NCI-H446 (cell line): Measurements from ENCODE around the gene OR6K2.
"Not testable (repeated sequence)": the region's sequence is repeated elsewhere in the genome, so short reads cannot be mapped to it uniquely, and the experiment has no call there.

Source experiments
- DNase-seq, 2 experiments: peaks; one replicate each; lab custom pipeline; 2025; lab: John Stamatoyannopoulos, UW

Gene OR6K2, protein sequence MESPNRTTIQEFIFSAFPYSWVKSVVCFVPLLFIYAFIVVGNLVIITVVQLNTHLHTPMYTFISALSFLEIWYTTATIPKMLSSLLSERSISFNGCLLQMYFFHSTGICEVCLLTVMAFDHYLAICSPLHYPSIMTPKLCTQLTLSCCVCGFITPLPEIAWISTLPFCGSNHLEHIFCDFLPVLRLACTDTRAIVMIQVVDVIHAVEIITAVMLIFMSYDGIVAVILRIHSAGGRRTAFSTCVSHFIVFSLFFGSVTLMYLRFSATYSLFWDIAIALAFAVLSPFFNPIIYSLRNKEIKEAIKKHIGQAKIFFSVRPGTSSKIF

GRCh38 chr1:158700552-158700951, at the start of gene OR6K2:
TSS of gene OR6K2 (minus strand) at chr1:158700652. CDS start at chr1:158700652, 0 bp downstream.
- DNase-seq: no peak

DNA sequence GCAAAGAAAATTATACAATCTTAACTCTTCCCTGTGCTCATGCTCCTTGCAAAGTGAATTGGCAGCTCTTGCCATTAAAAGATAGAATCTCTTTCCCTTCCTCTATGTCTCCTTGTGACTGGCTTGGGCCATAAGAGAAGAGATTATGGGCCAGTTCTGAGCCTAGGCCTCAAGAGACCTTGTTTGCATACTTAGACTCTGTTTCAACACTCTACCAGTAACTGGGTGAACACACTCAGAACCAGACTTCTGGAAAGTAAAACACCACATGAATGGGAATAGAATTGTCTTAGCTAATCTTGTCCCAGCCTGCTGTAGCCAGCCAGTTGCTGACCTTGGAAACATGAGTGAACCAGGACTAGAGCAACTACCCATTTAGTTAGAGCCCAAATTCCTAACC, 35.4 kb upstream of the OR6K2 start:
- DNase-seq: no peak

DNA sequence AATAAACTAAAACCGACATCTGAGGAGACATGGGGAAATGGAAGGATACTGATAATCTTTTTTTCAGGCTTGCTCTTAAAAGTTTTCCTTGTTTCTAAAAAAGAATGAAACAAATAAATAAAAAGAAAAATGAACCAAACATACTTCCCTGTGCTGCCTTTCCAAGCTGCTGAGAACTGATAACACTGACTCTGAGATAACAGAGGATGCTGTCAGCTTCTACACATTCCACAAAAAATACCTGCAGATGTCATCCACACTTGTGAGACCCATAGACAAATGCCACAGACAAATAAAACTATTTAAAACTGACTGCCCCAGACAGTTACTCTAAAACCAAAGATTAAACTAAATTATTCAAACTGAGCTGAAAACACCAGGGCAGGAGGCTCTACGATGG, 32.1 kb upstream of the OR6K2 start:
- no peak for DNase-seq

DNA sequence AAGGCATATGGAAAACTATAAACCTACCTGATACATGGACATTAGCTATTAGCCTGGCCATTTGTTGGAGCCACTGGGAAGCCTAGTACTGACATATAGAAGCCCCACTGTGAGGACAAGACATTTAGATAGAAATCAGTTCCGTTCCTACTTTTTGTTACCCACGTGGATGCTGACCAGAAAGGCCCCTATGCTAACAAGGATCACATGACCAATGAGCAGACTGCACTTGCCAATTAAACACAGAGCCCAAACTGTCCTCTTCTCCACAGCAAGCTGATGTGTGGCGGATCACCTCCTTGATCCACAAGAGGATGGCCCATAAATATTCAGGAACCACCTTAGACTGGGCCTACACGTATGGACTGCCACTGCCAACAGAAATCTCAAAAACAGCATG, 31.3 kb upstream of the OR6K2 start:
- no peak for DNase-seq

DNA sequence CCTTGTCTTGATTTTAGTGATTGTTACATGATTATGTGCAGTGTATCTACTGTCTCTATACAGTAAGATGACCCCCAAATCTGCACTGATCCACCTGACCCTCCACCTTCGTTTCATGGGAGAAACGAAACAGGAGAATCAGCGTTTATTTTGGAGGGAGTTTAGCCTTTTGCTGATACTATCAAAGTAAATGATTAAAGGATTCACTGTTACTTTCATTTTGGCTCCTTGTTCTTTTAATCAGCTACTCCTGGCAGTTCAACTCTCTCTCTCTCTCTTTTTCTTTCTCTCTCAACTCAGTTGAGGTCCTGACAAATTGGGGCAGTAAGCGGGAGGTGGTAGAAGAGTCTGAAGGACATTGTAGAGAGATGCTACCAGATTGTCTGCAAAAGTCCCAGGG, 30.0 kb upstream of the OR6K2 start:
- no peak for DNase-seq

DNA sequence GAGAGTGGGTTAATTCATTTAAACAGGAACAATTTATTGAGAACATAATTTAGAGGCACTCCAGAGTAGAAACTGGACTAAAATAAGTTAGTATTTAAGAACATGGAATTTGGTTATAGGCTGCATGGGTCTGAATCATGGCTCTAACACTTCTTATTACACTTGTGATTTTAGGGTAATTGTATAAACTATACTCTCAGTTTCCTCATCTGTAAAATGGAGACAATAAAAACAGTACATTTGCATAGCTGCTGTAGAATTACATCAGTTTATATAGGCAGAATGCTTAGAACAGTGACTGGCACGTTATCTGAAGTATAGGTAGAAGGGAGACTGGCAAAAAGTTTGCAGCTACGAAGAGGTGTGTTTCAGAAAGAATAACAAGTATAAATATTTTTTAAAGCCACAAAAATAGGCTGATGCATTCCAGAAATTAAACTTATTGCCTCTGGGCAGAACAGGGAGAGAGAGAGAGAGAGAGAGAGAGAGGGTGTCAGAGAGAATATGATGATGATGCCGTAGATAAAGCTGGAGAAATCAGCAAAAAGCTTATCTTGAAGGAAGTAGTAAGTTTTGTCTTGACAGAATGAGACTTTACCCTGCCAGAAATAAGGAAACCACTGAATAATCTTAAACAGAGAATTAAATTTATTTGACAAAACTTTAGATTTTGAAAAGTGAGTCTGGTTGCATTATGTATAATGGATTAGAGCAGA, 28.2 kb upstream of the OR6K2 start:
- DNase-seq: no peak

DNA sequence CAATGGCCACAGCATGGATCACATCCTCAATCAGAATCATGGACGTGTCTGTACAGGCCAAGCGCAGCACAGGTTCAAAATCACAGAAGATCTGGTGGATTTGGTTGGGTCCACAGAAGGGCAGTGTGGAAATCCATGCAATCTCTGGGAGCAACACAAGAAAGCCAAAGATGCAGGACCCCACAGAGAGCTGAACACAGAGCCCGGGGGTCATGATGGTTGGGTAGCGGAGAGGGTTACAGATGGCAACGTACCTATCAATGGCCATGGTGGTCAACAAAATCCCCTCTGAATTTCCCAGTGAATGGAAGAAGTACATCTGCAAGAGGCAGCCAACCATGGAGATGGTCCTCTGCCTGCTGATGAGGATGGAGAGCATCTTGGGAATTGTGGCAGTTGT, 24.0 kb upstream of the OR6K2 start:
- no peak for DNase-seq

DNA sequence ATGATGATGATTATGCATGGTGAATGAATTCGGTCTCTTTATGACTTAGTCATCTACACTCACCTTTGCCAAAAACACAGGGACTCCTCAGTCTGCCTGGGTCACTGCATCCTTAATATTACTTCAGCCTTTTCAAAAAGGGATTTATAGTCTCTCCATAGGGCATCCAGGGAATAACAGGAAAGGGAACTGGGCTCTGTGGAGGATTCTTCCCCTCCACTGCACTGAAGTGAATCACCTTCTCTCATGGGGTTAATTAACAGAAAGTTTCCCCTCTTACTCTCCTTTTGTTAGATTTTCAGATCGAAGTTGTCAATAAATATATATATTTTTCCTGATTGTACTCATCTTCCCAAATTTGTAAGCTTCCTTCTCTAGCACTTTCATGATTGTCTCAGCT, 20.2 kb upstream of the OR6K2 start, which contains the start of gene OR6K3:
Gene OR6K3 (minus strand): TSS at position 101 of the 400 bp plus-strand sequence. CDS start 2,605 bp downstream, outside the sequence.
- no peak for DNase-seq

GRCh38 chr1:158719664-158720063, 19.2 kb upstream of the OR6K2 start:
- DNase-seq: no peak

GRCh38 chr1:158717344-158717743, 16.9 kb upstream of the OR6K2 start:
- no peak for DNase-seq

DNA sequence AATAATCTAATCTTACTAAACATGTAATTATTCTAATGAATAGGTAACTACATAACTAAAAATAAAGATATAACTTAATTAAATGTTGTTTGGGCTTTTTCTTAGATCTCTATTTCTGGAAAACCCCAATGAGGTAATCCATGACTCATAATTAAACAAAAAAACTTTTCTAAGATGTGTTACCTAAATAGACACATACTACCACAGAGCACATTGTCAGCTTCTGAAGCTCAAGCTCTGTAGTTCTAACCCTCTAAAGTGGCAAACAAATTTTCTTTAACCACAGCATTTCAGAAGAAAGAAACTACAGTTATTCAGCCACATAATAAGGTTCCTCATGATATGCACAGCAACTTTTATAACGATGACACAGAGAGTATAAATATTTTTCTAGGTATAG, 15.9 kb upstream of the OR6K2 start:
- no peak for DNase-seq

DNA sequence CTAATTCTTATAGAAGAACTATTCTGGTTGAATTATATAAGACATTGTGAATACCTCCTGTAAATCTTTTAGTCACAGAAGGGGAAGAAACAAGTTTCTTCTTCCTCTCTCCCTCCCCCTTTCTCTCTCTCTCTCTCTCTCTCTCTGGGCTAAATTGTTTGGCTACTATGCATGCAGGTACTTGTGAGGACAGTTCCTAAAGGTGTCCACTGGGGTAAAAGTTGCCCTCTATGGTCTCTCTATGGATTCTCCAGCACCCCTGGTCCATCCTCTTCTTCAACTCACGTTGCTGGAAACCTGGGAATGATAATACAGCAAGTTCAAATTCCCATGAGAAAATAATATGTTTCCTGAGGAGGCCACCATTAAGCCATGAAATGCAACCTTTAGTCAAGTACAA, 14.3 kb upstream of the OR6K2 start:
- no peak for DNase-seq

GRCh38 chr1:158711098-158711497, 10.6 kb upstream of the OR6K2 start:
- no peak for DNase-seq

DNA sequence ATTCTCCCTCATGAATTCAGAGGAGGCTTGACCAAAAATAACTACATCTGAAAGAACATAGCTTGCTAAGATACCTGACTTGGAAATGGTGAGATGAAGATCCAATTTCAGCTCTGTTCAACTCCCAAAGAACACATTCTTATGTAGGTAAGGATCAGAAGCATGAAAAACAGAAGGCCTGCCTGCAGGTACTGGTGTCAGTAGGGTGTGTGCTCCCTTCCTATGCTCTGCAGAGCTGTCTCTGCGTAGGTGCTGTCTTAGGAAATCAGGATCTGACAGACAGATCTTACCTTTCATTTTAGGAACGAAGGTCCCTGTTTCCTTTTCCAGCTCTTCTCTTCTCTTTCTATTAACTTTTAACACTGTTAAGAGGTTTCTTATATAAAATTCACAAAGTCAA, 5.6 kb upstream of the OR6K2 start:
- DNase-seq: no peak

GRCh38 chr1:158694596-158694995, 5.9 kb downstream of the OR6K2 start:
- DNase-seq: no peak

DNA sequence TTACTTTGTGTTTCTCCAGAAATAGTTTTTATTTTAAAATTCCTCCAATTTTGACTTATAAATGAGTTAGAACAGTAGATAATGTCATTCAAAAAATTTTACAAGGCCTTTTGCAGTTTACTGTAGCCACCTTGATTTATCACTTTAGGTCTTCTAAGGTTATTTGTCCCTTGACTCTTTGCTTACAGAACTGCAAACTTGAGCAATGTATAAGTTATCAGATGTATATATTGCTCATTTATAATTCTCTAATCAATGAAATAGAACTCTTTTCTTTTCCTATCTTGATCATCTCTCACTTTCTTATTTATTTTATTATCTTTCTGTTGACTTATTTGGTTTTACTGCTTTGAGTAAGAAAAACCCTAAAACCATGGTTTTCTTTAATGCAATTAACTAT, 8.1 kb downstream of the OR6K2 start:
- DNase-seq: no peak

- no peak for DNase-seq
Observed at GRCh38 chr1:158691907-158692306, 8.5 kb downstream of the OR6K2 start.

GRCh38 chr1:158691149-158691548, 9.3 kb downstream of the OR6K2 start:
- not testable (repeated sequence) for DNase-seq

GRCh38 chr1:158689875-158690274, 10.6 kb downstream of the OR6K2 start:
- DNase-seq: no peak

- no peak for DNase-seq
Observed at GRCh38 chr1:158689110-158689509, 11.3 kb downstream of the OR6K2 start.

- not testable (repeated sequence) for DNase-seq
Observed at GRCh38 chr1:158688343-158688742, 12.1 kb downstream of the OR6K2 start.

DNA sequence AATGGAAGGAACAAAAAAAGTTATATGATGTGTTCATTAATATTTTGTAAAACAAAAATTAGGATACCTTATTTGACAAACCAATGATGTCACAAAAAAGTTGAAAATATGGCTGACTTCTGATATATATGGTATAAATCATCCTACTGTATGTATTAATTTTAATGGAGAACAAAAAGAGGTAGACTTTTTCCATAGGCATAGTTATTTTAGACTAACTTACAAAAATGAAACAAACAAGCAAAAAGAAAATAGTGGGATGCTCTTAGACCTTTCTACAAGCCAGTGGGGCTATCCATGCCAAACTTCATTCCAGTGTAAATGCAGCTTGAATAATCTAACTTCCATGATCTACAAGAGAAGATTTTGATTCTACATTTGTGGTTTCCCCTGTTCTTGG, 13.4 kb downstream of the OR6K2 start:
- no peak for DNase-seq
